ENCODE results near the gene RNPS1.
"Not testable (repeated sequence)": the region's sequence is repeated elsewhere in the genome, so short reads cannot be mapped to it uniquely, and the experiment has no call there.

The RNPS1 gene

GRCh38 chr16:2282866-2283555 lies 15.1 kb upstream of the RNPS1 start:
- DNase-seq (ENCODE audit: low read depth) = no peak

GRCh38 chr16:2282262-2282661 lies 14.3 kb upstream of the RNPS1 start:
- no peak for DNase-seq (ENCODE audit: low read depth)

- DNase-seq (ENCODE audit: low read depth) = no peak
Observed at GRCh38 chr16:2280981-2281542, 13.1 kb upstream of the RNPS1 start.

GRCh38 chr16:2280461-2280860 lies 12.5 kb upstream of the RNPS1 start:
- DNase-seq (ENCODE audit: low read depth) = no peak

- no peak for DNase-seq (ENCODE audit: low read depth)
Observed at GRCh38 chr16:2278956-2279800, 11.3 kb upstream of the RNPS1 start.

GRCh38 chr16:2278272-2278608 lies 10.3 kb upstream of the RNPS1 start:
- no peak for DNase-seq (ENCODE audit: low read depth)

- DNase-seq (ENCODE audit: low read depth) = no peak
Observed at GRCh38 chr16:2277466-2278271, 9.7 kb upstream of the RNPS1 start.

GRCh38 chr16:2276368-2277195 lies 8.7 kb upstream of the RNPS1 start:
- DNase-seq (ENCODE audit: low read depth) = no peak

GRCh38 chr16:2275476-2276367 lies 7.8 kb upstream of the RNPS1 start:
- DNase-seq (ENCODE audit: low read depth) = no peak

GRCh38 chr16:2273931-2274330 lies 6.0 kb upstream of the RNPS1 start:
- DNase-seq (ENCODE audit: low read depth) = no peak

GRCh38 chr16:2273484-2273883 lies 5.6 kb upstream of the RNPS1 start:
- no peak for DNase-seq (ENCODE audit: low read depth)

- DNase-seq (ENCODE audit: low read depth) = no peak
Observed at GRCh38 chr16:2271848-2272461, 4.0 kb upstream of the RNPS1 start.

- no peak for DNase-seq (ENCODE audit: low read depth)
Observed at GRCh38 chr16:2270588-2271470, 2.9 kb upstream of the RNPS1 start.

- DNase-seq (ENCODE audit: low read depth) = no peak
Observed at GRCh38 chr16:2270070-2270462, 2.1 kb upstream of the RNPS1 start.

- DNase-seq (ENCODE audit: low read depth) = not testable (repeated sequence)
Observed at GRCh38 chr16:2267505-2267912, 417 bp downstream of the RNPS1 start.

GRCh38 chr16:2266887-2267286 lies 1.0 kb downstream of the RNPS1 start:
- DNase-seq (ENCODE audit: low read depth) = not testable (repeated sequence)

GRCh38 chr16:2263026-2263425 lies 4.9 kb downstream of the RNPS1 start:
- not testable (repeated sequence) for DNase-seq (ENCODE audit: low read depth)

GRCh38 chr16:2260250-2260649 lies 7.7 kb downstream of the RNPS1 start:
- DNase-seq (ENCODE audit: low read depth) = no peak

- not testable (repeated sequence) for DNase-seq (ENCODE audit: low read depth)
Observed at GRCh38 chr16:2258530-2258929, 9.4 kb downstream of the RNPS1 start.

Data from stimulated activated CD8-positive, alpha-beta memory T cell treated with anti-CD3 and anti-CD28 coated beads, Interleukin-7, amount 100 ng/mL, for 24 hours (primary cell).